Renal cortex interstitium (tissue), 11 donors: ENCODE results near the gene OR51A7. TPM values are rescaled to one million over a fixed set of nuclear protein-coding genes. Genes with fewer than 3 reads are reported as not detected.
"Not testable (repeated sequence)": the region's sequence is repeated elsewhere in the genome, so short reads cannot be mapped to it uniquely, and the experiment has no call there.

Experiments
- DNase-seq, 11 donors: peaks; one replicate each; pipeline ENCODE4 v3.0.0-alpha.2; 2013; ENCODE audit warnings: low read depth in 9 of 11, low spot score in 4 of 11; ENCODE audit errors: extremely low read depth in 1 of 11
- polyA plus RNA-seq, 3 donors: library from polyadenylated mRNA; unstranded; fragments of 120-200 nt; gene quantifications; one replicate each; pipeline ENCODE4 v1.2.1, GENCODE V29; 2013; ENCODE audit not compliant: insufficient read length in 3 of 3

Gene OR51A7
- polyA plus RNA-seq, 3 donors = not detected

GRCh38 chr11:4932751-4933150 lies 29.2 kb downstream of the OR51A7 start:
- no peak for DNase-seq

GRCh38 chr11:4936745-4937144 lies 33.2 kb downstream of the OR51A7 start:
- no peak for DNase-seq

- DNase-seq = no peak
These were observed 43.9 kb downstream of the OR51A7 start, which contains the start of gene OR51A4 for GRCh38 chr11:4947505-4947904. Gene OR51A4 (minus strand): TSS chr11:4947605. CDS start chr11:4947100, 505 bp downstream.

- not testable (repeated sequence) for DNase-seq
These were observed 52.0 kb downstream of the OR51A7 start, which contains the start of gene OR51A2 for GRCh38 chr11:4955613-4956012. Gene OR51A2 (minus strand): TSS chr11:4955713. CDS start chr11:4955713, 0 bp downstream.

- no peak for DNase-seq
These were observed 53.8 kb downstream of the OR51A7 start for GRCh38 chr11:4957396-4957795.

Other genes with a start within 250 kb of the OR51A7 start
- gene OR51E2, start 205.9 kb upstream of the OR51A7 start, polyA plus RNA-seq = 1 to 10 TPM in 2 of 3 donors, under 1 TPM in 1; 0.91 to 1.3 (median 1.2) TPM
- under 1 TPM; 0.43 to 0.89 (median 0.80) TPM for gene MMP26, start 199.0 kb upstream of the OR51A7 start, polyA plus RNA-seq
- gene OR51F1, start 133.8 kb upstream of the OR51A7 start, polyA plus RNA-seq = not detected
- gene OR52R1, start 99.4 kb upstream of the OR51A7 start, polyA plus RNA-seq = not detected
- not detected for gene OR51F2, start 82.5 kb upstream of the OR51A7 start, polyA plus RNA-seq
- not detected for gene OR51S1, start 54.6 kb upstream of the OR51A7 start, polyA plus RNA-seq
- not detected for gene OR51T1, start 21.9 kb upstream of the OR51A7 start, polyA plus RNA-seq
- not detected for gene OR51G2, start 15.6 kb downstream of the OR51A7 start, polyA plus RNA-seq
- gene OR51G1, start 20.6 kb downstream of the OR51A7 start, polyA plus RNA-seq = not detected
- gene OR51A4, start 43.8 kb downstream of the OR51A7 start, polyA plus RNA-seq = under 1 TPM in 1 of 3 donors, not detected in 2; 0.05 TPM
- gene OR51A2, start 51.9 kb downstream of the OR51A7 start, polyA plus RNA-seq = not detected
- gene OR51L1, start 91.1 kb downstream of the OR51A7 start, polyA plus RNA-seq = under 1 TPM in 2 of 3 donors, not detected in 1; 0.06 to 0.11 TPM
- gene OR52J3, start 142.7 kb downstream of the OR51A7 start, polyA plus RNA-seq = not detected
- gene OR52E2, start 155.8 kb downstream of the OR51A7 start, polyA plus RNA-seq = not detected
- gene OR52E1, start 165.8 kb downstream of the OR51A7 start, polyA plus RNA-seq = not detected
- not detected for gene OR52A5, start 234.6 kb downstream of the OR51A7 start, polyA plus RNA-seq